Subcutaneous abdominal adipose tissue (tissue), 5 donors: ENCODE data around the gene CORO2B.

ENCODE experiments used
- H3K27ac ChIP-seq: one replicate; pipeline ENCODE4 v1.7.0; 2013; ENCODE audit warnings: low read depth, mild to moderate bottlenecking, inconsistent platforms, low read length, moderate library complexity
- H3K27me3 ChIP-seq, 5 donors: one replicate each; pipeline ENCODE4 v1.7.0; 2013; ENCODE audit warnings: low read length in 5 of 5, inconsistent platforms in 1 of 5; ENCODE audit not compliant: control insufficient read depth in 5 of 5, insufficient read depth in 4 of 5
- H3K36me3 ChIP-seq, 5 donors: one replicate each; pipeline ENCODE4 v1.7.0; 2013; ENCODE audit warnings: low read length in 5 of 5; ENCODE audit not compliant: control insufficient read depth in 5 of 5, insufficient read depth in 5 of 5
- H3K4me1 ChIP-seq, 5 donors: one replicate each; pipeline ENCODE4 v1.7.0; 2013; ENCODE audit warnings: low read length in 5 of 5, mild to moderate bottlenecking in 3 of 5, moderate library complexity in 1 of 5; ENCODE audit not compliant: control insufficient read depth in 5 of 5, insufficient read depth in 5 of 5
- H3K4me3 ChIP-seq, 5 donors: one replicate each; pipeline ENCODE4 v1.7.0; 2013; ENCODE audit warnings: low read length in 5 of 5, low read depth in 1 of 5
- H3K9ac ChIP-seq, 5 donors: one replicate each; pipeline ENCODE4 v1.7.0; 2013; ENCODE audit warnings: low read length in 5 of 5, mild to moderate bottlenecking in 4 of 5, moderate library complexity in 3 of 5
- H3K9me3 ChIP-seq, 5 donors: one replicate each; pipeline ENCODE4 v1.7.0; 2013; ENCODE audit warnings: low read length in 5 of 5; ENCODE audit not compliant: control insufficient read depth in 5 of 5
- donor health status: healthy.
- donor health status: healthy.
- donor health status: healthy.
- donor health status: healthy.
- donor health status: healthy.

CORO2B gene

DNA sequence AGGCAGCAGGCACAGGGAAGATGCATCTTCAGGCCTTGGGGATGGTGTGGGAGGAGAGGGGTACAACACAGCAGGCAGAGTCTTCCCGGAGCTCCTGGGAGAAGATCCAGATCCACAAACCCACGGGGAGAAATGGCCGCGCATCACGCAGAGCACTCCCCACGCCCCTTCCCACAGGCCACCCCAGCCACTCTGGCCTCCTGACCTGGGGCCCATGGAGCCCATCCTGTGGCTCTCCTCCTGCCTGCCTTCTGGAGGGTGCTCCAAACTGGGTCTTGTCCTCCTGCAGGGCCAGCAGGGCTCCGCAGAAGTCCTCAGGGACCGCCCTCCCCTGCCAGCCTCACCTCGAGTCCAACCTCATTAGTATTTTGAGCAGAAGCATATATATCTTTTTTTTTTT is 17.9 kb downstream of the CORO2B start:
- Histone ChIP-seq H3K27me3 (no peaks in the 10 kb centered on the region), H3K4me1 (peaks cover 11 to 60% (median 40%) of the 10 kb centered on the region in 5 donors), H3K27ac (no peak overlapping the region), H3K4me3 (no peak overlapping the region), H3K36me3 (no peaks in the 10 kb centered on the region), H3K9ac (no peak overlapping the region), H3K9me3 (no peaks in the 10 kb centered on the region)

GRCh38 chr15:68597581-68597980 is 18.8 kb downstream of the CORO2B start:
- peak overlapping the region; percentile 79 for H3K27ac ChIP-seq
- no peaks in the 10 kb centered on the region for H3K9me3 ChIP-seq
- no peaks in the 10 kb centered on the region for H3K36me3 ChIP-seq
- no peaks in the 10 kb centered on the region for H3K27me3 ChIP-seq
- H3K4me1 ChIP-seq = peaks cover 11 to 66% (median 47%) of the 10 kb centered on the region in 5 donors
- no peak overlapping the region for H3K4me3 ChIP-seq
- no peak overlapping the region for H3K9ac ChIP-seq

GRCh38 chr15:68598171-68599152 is 19.7 kb downstream of the CORO2B start:
- Histone ChIP-seq H3K27ac (peak overlapping the region; percentile 79), H3K9ac (peak overlapping the region in 1 of 5 donors; percentile 8), H3K4me1 (peaks cover 11 to 69% (median 47%) of the 10 kb centered on the region in 5 donors)

GRCh38 chr15:68599153-68599545 is 20.4 kb downstream of the CORO2B start:
- Histone ChIP-seq H3K9ac (no peak overlapping the region), H3K9me3 (no peaks in the 10 kb centered on the region), H3K27ac (peak overlapping the region; percentile 79), H3K4me3 (no peak overlapping the region), H3K4me1 (peaks cover 11 to 67% (median 47%) of the 10 kb centered on the region in 5 donors), H3K27me3 (no peaks in the 10 kb centered on the region), H3K36me3 (no peaks in the 10 kb centered on the region)

More at GRCh38 chr15:68598171-68599152, 19.7 kb downstream of the CORO2B start:
- Histone ChIP-seq H3K9me3 (no peaks in the 10 kb centered on the region), H3K27me3 (no peaks in the 10 kb centered on the region), H3K4me3 (peak overlapping the region in 1 of 5 donors; percentile 31), H3K36me3 (no peaks in the 10 kb centered on the region)

DNA sequence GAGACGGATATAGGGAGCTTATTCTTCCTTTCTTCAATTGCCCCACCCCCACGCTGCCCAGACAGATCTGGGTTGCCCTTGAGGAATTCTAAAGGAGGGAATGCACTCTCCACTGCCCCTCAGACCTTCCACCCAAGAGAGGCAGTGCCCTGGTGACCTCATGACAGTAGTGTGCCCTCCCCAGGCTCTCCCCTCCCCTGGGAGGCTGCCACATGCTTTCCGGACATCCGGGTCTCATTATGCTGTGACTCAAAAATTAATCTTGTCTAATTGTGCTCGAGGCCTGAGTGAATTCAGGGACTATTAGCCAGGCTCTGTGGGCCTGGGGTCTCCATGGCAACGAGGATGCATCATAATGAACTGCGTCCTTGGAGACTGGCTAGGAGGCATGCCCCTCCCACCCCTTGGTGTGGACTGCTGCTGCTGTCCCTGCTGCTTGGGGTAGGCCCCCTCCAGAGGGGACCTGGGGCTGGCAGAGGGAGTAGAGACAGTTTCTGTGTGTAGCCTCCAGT is 20.8 kb downstream of the CORO2B start:
- Histone ChIP-seq H3K27ac (peak overlapping the region; percentile 79), H3K9ac (no peak overlapping the region), H3K27me3 (no peaks in the 10 kb centered on the region), H3K9me3 (no peaks in the 10 kb centered on the region), H3K36me3 (no peaks in the 10 kb centered on the region), H3K4me3 (no peak overlapping the region), H3K4me1 (peaks cover 11 to 64% (median 50%) of the 10 kb centered on the region in 5 donors)

- Histone ChIP-seq H3K27ac (peak overlapping the region; percentile 30), H3K9ac (no peak overlapping the region), H3K36me3 (no peaks in the 10 kb centered on the region), H3K4me1 (peaks cover 13 to 65% (median 57%) of the 10 kb centered on the region in 5 donors), H3K27me3 (no peaks in the 10 kb centered on the region), H3K4me3 (no peak overlapping the region), H3K9me3 (no peaks in the 10 kb centered on the region)
These were observed 22.7 kb downstream of the CORO2B start for GRCh38 chr15:68601206-68602197.

DNA sequence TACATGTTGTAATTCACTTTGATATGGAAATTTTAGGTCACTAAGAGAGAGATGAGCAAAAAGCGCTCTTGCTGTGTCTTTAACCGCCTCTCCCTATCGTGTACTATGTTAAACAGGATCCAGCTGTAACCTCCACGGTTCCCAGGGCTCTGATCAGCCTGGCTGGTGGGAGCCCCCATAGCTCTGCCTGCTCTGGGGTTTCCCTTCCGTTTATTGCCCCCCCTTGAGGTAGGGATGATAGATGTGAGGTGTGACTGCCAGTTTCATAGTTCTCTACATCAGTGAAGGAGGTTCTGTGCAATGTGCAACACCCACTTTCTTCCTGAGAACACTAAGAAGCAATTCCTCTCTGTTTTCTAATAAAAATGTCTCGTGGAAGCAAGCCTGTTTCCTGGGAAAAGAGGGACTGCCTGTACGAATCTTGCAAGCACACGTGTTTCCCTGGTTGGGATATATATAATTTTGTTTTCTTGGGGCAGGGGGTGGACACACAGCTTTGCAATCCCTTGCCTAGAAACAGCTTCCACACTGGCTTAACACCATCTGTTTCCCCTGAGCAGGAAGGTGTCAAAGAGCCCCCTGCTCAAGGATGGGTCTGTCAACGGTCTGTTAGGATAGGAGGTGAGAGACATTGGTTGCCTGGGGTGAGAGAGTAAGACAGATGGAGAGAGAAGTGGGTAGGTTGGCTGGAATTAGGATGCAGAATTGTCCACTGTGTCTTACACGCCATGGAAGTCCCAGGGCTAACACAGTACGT is 23.8 kb downstream of the CORO2B start:
- Histone ChIP-seq H3K4me1 (peaks cover 13 to 64% (median 56%) of the 10 kb centered on the region in 5 donors), H3K36me3 (no peaks in the 10 kb centered on the region), H3K9ac (no peak overlapping the region), H3K27me3 (no peaks in the 10 kb centered on the region), H3K9me3 (peaks cover 0 to 5% (median 2%) of the 10 kb centered on the region in 5 donors), H3K27ac (no peak overlapping the region), H3K4me3 (no peak overlapping the region)

GRCh38 chr15:68603216-68603595 is 24.4 kb downstream of the CORO2B start:
- H3K4me3 ChIP-seq = no peak overlapping the region
- no peaks in the 10 kb centered on the region for H3K36me3 ChIP-seq
- H3K9me3 ChIP-seq = peaks cover 0 to 5% (median 2%) of the 10 kb centered on the region in 5 donors
- H3K9ac ChIP-seq = no peak overlapping the region
- no peaks in the 10 kb centered on the region for H3K27me3 ChIP-seq
- peaks cover 14 to 64% (median 56%) of the 10 kb centered on the region in 5 donors for H3K4me1 ChIP-seq
- no peak overlapping the region for H3K27ac ChIP-seq

GRCh38 chr15:68603951-68604350 is 25.2 kb downstream of the CORO2B start:
- Histone ChIP-seq H3K36me3 (no peaks in the 10 kb centered on the region), H3K4me3 (no peak overlapping the region), H3K9ac (no peak overlapping the region), H3K27ac (no peak overlapping the region), H3K4me1 (peaks cover 14 to 64% (median 56%) of the 10 kb centered on the region in 5 donors), H3K9me3 (peaks cover 0 to 5% (median 2%) of the 10 kb centered on the region in 5 donors), H3K27me3 (no peaks in the 10 kb centered on the region)
